ENCODE results near the gene ARSK.

DNA sequence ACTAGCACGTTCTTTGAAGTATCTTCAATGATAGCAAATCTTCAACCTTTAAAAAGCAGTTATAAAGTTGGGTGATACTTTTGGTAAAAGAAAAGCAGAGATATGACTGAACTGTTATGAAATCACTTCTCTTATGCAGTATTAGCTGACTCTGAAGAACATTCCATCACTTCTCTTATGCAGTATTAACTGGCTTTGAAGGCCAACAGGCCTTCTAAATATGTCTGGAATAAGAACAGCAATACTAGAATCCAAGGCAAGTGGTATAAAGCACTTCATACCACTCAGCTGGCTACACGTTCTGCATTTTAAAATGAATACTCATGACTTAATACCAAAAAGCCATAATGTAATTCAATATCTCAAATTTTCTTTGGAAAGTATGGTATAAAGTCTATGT is 17.4 kb upstream of the ARSK start:
- TF ChIP-seq, protein P1, sequence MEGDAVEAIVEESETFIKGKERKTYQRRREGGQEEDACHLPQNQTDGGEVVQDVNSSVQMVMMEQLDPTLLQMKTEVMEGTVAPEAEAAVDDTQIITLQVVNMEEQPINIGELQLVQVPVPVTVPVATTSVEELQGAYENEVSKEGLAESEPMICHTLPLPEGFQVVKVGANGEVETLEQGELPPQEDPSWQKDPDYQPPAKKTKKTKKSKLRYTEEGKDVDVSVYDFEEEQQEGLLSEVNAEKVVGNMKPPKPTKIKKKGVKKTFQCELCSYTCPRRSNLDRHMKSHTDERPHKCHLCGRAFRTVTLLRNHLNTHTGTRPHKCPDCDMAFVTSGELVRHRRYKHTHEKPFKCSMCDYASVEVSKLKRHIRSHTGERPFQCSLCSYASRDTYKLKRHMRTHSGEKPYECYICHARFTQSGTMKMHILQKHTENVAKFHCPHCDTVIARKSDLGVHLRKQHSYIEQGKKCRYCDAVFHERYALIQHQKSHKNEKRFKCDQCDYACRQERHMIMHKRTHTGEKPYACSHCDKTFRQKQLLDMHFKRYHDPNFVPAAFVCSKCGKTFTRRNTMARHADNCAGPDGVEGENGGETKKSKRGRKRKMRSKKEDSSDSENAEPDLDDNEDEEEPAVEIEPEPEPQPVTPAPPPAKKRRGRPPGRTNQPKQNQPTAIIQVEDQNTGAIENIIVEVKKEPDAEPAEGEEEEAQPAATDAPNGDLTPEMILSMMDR (conservative IDR thresholded peaks at IDR 0.05; ENCODE audit: low read depth in 2 of 2): no peak
- TF ChIP-seq POLR2AphosphoS5 (IDR thresholded peaks at IDR 0.05; ENCODE audit: low read depth) (no peak), EZH2phosphoT487 (IDR thresholded peaks at IDR 0.05; ENCODE audit: unreplicated experiment) (no peak), ZNF331 (CRISPR knock-in tag; IDR thresholded peaks at IDR 0.05; ENCODE audit: low read depth) (no peak)

Data from GM23338 (cell line).